ENCODE data around the gene TAF1B.
A peak's percentile ranks its signal among the peaks of the same experiment; 100 is the strongest.

DNA sequence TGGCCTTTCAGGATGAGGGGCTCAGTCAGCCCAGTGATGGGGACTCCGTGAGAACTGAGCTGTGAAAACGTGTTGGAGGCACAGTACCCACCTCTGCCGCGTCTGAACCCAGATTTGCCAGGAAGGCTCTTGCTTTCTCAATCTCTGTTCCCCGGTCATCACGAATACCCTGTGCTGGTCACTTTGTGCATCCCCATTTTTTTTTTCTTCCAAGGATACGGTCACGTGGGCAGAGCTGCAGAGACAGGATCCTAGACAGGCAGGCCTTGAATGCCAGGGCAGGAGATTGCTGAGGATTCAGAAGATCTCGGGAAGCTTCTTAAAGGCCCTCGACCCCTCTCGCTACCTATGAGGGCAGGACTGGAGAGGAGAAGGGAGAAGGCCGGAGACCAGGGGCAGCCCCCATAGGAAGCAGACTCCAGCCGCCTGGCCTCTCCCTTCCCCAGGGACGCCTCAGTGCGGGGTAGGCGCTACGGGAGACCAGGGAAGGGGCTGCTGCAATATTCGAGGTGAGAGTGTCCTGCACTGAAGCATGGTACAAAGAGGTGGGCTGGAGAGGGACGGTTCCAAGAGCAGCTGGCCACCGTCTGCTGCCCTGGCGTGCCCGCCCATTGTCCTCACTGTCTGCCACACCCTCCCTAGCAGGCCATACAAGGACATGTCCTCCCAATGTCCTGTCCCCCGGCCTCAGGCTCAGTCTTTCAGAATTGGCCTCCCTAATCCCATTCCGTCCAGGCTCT is 29.0 kb upstream of the TAF1B start:
- TF ChIP-seq POLR2AphosphoS5 (IDR thresholded peaks at IDR 0.05) = no peak
- TF ChIP-seq, protein P1, sequence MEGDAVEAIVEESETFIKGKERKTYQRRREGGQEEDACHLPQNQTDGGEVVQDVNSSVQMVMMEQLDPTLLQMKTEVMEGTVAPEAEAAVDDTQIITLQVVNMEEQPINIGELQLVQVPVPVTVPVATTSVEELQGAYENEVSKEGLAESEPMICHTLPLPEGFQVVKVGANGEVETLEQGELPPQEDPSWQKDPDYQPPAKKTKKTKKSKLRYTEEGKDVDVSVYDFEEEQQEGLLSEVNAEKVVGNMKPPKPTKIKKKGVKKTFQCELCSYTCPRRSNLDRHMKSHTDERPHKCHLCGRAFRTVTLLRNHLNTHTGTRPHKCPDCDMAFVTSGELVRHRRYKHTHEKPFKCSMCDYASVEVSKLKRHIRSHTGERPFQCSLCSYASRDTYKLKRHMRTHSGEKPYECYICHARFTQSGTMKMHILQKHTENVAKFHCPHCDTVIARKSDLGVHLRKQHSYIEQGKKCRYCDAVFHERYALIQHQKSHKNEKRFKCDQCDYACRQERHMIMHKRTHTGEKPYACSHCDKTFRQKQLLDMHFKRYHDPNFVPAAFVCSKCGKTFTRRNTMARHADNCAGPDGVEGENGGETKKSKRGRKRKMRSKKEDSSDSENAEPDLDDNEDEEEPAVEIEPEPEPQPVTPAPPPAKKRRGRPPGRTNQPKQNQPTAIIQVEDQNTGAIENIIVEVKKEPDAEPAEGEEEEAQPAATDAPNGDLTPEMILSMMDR (IDR thresholded peaks at IDR 0.05) = peak in 2 of 5 experiments; percentile 11 to 44
- TF ChIP-seq EP300 (IDR thresholded peaks at IDR 0.05; ENCODE audit: low read depth) = no peak
- no peak for TF ChIP-seq POLR2A (IDR thresholded peaks at IDR 0.05)

All from transverse colon (tissue), 4 donors.